Activated T-cell treated with anti-CD3 and anti-CD28 coated beads, Interleukin-2, amount 50 U/mL, for 72 hours (primary cell): ENCODE data around the gene SLFN14. TPM values are rescaled to one million over a fixed set of nuclear protein-coding genes. Genes with fewer than 3 reads are reported as not detected.
"Not testable (repeated sequence)": the region's sequence is repeated elsewhere in the genome, so short reads cannot be mapped to it uniquely, and the experiment has no call there.

Source experiments
- ATAC-seq, 2 donors: fragments of 150-1000 bp; cut with Tn5 transposase; replicated peaks in 1 of 2; 2 replicates each; pipeline ENCODE4 v1.10.0; 2021; ENCODE audit warnings: moderate library complexity in 2 of 2, mild to moderate bottlenecking in 1 of 2
- DNase-seq, 2 donors: peaks; one replicate each; pipeline ENCODE4 v3.0.0; 2021 to 2022; ENCODE audit warnings: mixed read lengths in 1 of 2
- H3K27ac Mint-ChIP-seq: one replicate; pipeline ENCODE4 v1.8.0; 2022; ENCODE audit warnings: mild to moderate bottlenecking, moderate library complexity, mixed read lengths
- H3K27me3 Mint-ChIP-seq: one replicate; pipeline ENCODE4 v1.8.0; 2022; ENCODE audit warnings: low read depth, mixed read lengths
- H3K36me3 Mint-ChIP-seq, 2 donors: one replicate each; pipeline ENCODE4 v1.8.0; 2022; ENCODE audit warnings: mixed read lengths in 2 of 2, mild to moderate bottlenecking in 1 of 2; ENCODE audit not compliant: insufficient read depth in 2 of 2
- H3K4me1 Mint-ChIP-seq: one replicate; pipeline ENCODE4 v1.8.0; 2022; ENCODE audit warnings: low read depth, mixed read lengths
- H3K4me3 Mint-ChIP-seq, 2 donors: one replicate each; pipeline ENCODE4 v1.8.0; 2022; ENCODE audit warnings: mild to moderate bottlenecking in 2 of 2, mixed read lengths in 2 of 2, moderate library complexity in 2 of 2
- H3K9me3 Mint-ChIP-seq, 2 donors: one replicate each; pipeline ENCODE4 v1.8.0; 2022; ENCODE audit warnings: mixed read lengths in 2 of 2
- total RNA-seq, 2 donors: library from RNA; stranded (reverse); gene quantifications; one replicate each; pipeline ENCODE4 v1.2.3, GENCODE V29; 2022

Gene SLFN14
- total RNA-seq, 2 donors from 2014 or later = not detected

- DNase-seq = no peak
- Mint-ChIP-seq H3K27ac (no peak overlapping the region), H3K27me3 (no peaks in the 10 kb centered on the region), H3K9me3 (peaks cover 0 to 5% of the 10 kb centered on the region in 2 donors), H3K36me3 (no peaks in the 10 kb centered on the region), H3K4me3 (no peak overlapping the region), H3K4me1 (peaks cover 38% of the 10 kb centered on the region)
- ATAC-seq = peak; percentile 47 to 51
These were observed 11.6 kb downstream of the SLFN14 start for GRCh38 chr17:35548978-35549377.

- H3K27me3 Mint-ChIP-seq = no peaks in the 10 kb centered on the region
- H3K4me1 Mint-ChIP-seq = peaks cover 45% of the 10 kb centered on the region
- no peak overlapping the region for H3K4me3 Mint-ChIP-seq
- H3K36me3 Mint-ChIP-seq = no peaks in the 10 kb centered on the region
- H3K27ac Mint-ChIP-seq = no peak overlapping the region
- no peak for ATAC-seq
- DNase-seq = no peak
- peaks cover 0 to 5% of the 10 kb centered on the region in 2 donors for H3K9me3 Mint-ChIP-seq
These were observed 12.3 kb downstream of the SLFN14 start for GRCh38 chr17:35548208-35548810.

- H3K36me3 Mint-ChIP-seq = no peaks in the 10 kb centered on the region
- no peaks in the 10 kb centered on the region for H3K27me3 Mint-ChIP-seq
- peak overlapping the region in 1 of 2 donors; percentile 2 for H3K4me3 Mint-ChIP-seq
- H3K9me3 Mint-ChIP-seq = peaks cover 0 to 5% of the 10 kb centered on the region in 2 donors
- ATAC-seq (no peak), DNase-seq (no peak)
- no peak overlapping the region for H3K27ac Mint-ChIP-seq
- H3K4me1 Mint-ChIP-seq = peaks cover 50% of the 10 kb centered on the region
These were observed 14.1 kb downstream of the SLFN14 start for GRCh38 chr17:35546487-35546886.

- no peak overlapping the region for H3K4me3 Mint-ChIP-seq
- peaks cover 0 to 5% of the 10 kb centered on the region in 2 donors for H3K9me3 Mint-ChIP-seq
- peak overlapping the region; percentile 26 for H3K27ac Mint-ChIP-seq
- ATAC-seq (no peak), DNase-seq (no peak)
- no peaks in the 10 kb centered on the region for H3K36me3 Mint-ChIP-seq
- H3K27me3 Mint-ChIP-seq = no peaks in the 10 kb centered on the region
- peaks cover 64% of the 10 kb centered on the region for H3K4me1 Mint-ChIP-seq
These were observed 15.5 kb downstream of the SLFN14 start for GRCh38 chr17:35545150-35545549.

- H3K27me3 Mint-ChIP-seq = no peaks in the 10 kb centered on the region
- H3K27ac Mint-ChIP-seq = no peak overlapping the region
- peaks cover 66% of the 10 kb centered on the region for H3K4me1 Mint-ChIP-seq
- peaks cover 0 to 5% of the 10 kb centered on the region in 2 donors for H3K9me3 Mint-ChIP-seq
- no peak overlapping the region for H3K4me3 Mint-ChIP-seq
- H3K36me3 Mint-ChIP-seq = no peaks in the 10 kb centered on the region
- DNase-seq = no peak
- ATAC-seq = no peak
These were observed 16.8 kb downstream of the SLFN14 start for GRCh38 chr17:35543856-35544255.

GRCh38 chr17:35542990-35543389, 17.6 kb downstream of the SLFN14 start:
- no peaks in the 10 kb centered on the region for H3K27me3 Mint-ChIP-seq
- H3K4me3 Mint-ChIP-seq = no peak overlapping the region
- no peak overlapping the region for H3K27ac Mint-ChIP-seq
- ATAC-seq (no peak), DNase-seq (no peak)
- H3K36me3 Mint-ChIP-seq = no peaks in the 10 kb centered on the region
- H3K9me3 Mint-ChIP-seq = peaks cover 0 to 5% of the 10 kb centered on the region in 2 donors
- peaks cover 66% of the 10 kb centered on the region for H3K4me1 Mint-ChIP-seq

- DNase-seq = no peak
- H3K27me3 Mint-ChIP-seq = no peaks in the 10 kb centered on the region
- peak overlapping the region; percentile 76 to 86 for H3K4me3 Mint-ChIP-seq
- peak overlapping the region; percentile 100 for H3K27ac Mint-ChIP-seq
- peaks cover 66% of the 10 kb centered on the region for H3K4me1 Mint-ChIP-seq
- peaks cover 0 to 5% of the 10 kb centered on the region in 2 donors for H3K9me3 Mint-ChIP-seq
- no peak for ATAC-seq
- peaks cover 7 to 12% of the 10 kb centered on the region in 2 donors for H3K36me3 Mint-ChIP-seq
These were observed 19.2 kb downstream of the SLFN14 start for GRCh38 chr17:35541434-35541833.

- DNase-seq (peak; percentile 49 to 56), ATAC-seq (peak in 1 of 2 donors; percentile 44)
- Mint-ChIP-seq H3K27me3 (no peaks in the 10 kb centered on the region), H3K27ac (peak overlapping the region; percentile 100), H3K9me3 (peaks cover 0 to 5% of the 10 kb centered on the region in 2 donors), H3K36me3 (peaks cover 9 to 16% of the 10 kb centered on the region in 2 donors), H3K4me3 (peak overlapping the region; percentile 76 to 86), H3K4me1 (peaks cover 66% of the 10 kb centered on the region)
These were observed 19.8 kb downstream of the SLFN14 start for GRCh38 chr17:35540589-35541404.

- Mint-ChIP-seq H3K4me3 (peak overlapping the region; percentile 76 to 86), H3K4me1 (peaks cover 66% of the 10 kb centered on the region)
These were observed 21.0 kb downstream of the SLFN14 start for GRCh38 chr17:35539659-35540026.

GRCh38 chr17:35537601-35538141, 22.9 kb downstream of the SLFN14 start, which contains the start of gene SLFN12L:
TSS of gene SLFN12L (minus strand) at chr17:35537678. CDS start at chr17:35522364, 15,314 bp downstream.
- no peaks in the 10 kb centered on the region for H3K27me3 Mint-ChIP-seq
- peak; percentile 68 to 69 for ATAC-seq
- H3K27ac Mint-ChIP-seq = peak within 1 kb of the TSS; percentile 100
- H3K4me1 Mint-ChIP-seq = peaks cover 72% of the 10 kb centered on the region
- H3K36me3 Mint-ChIP-seq = peaks cover 18 to 31% of the 10 kb centered on the region in 2 donors
- H3K4me3 Mint-ChIP-seq = peak within 1 kb of the TSS; percentile 76 to 86
- no peaks in the 10 kb centered on the region for H3K9me3 Mint-ChIP-seq
- DNase-seq = peak; percentile 52 to 59

More at GRCh38 chr17:35539659-35540026, 21.0 kb downstream of the SLFN14 start:
- Mint-ChIP-seq H3K36me3 (peaks cover 11 to 21% of the 10 kb centered on the region in 2 donors), H3K27ac (peak overlapping the region; percentile 100), H3K9me3 (no peaks in the 10 kb centered on the region), H3K27me3 (no peaks in the 10 kb centered on the region)
- no peak for DNase-seq
- no peak for ATAC-seq

GRCh38 chr17:35536664-35537171, 23.9 kb downstream of the SLFN14 start:
- Mint-ChIP-seq H3K9me3 (no peaks in the 10 kb centered on the region), H3K4me1 (peaks cover 80% of the 10 kb centered on the region), H3K27me3 (no peaks in the 10 kb centered on the region), H3K27ac (peak overlapping the region; percentile 100), H3K4me3 (peak overlapping the region; percentile 76 to 86), H3K36me3 (peaks cover 19 to 34% of the 10 kb centered on the region in 2 donors)
- DNase-seq (peak; percentile 35 to 38), ATAC-seq (peak; percentile 26 to 34)

- Mint-ChIP-seq H3K4me3 (peak overlapping the region; percentile 76 to 86), H3K4me1 (peaks cover 78% of the 10 kb centered on the region), H3K36me3 (peaks cover 24 to 39% of the 10 kb centered on the region in 2 donors), H3K27ac (peak overlapping the region; percentile 100)
- ATAC-seq, H3K9me3 Mint-ChIP-seq, H3K27me3 Mint-ChIP-seq: not testable (repeated sequence)
- DNase-seq = peak in 1 of 2 donors; percentile 11
These were observed 25.2 kb downstream of the SLFN14 start for GRCh38 chr17:35535406-35535805.
